HEK293 (cell line): ENCODE results near the gene ABHD5.

Experiments used
- AEBP2 ChIP-seq: fragments of 450-650 bp; formaldehyde crosslinking; IDR thresholded peaks from 2 replicates; pipeline ENCODE4 v1.5.1; 2016; ENCODE audit warnings: missing biosample characterization, missing genetic modification characterization, borderline replicate concordance
- BCL11B ChIP-seq: fragments of 450-650 bp; formaldehyde crosslinking; IDR thresholded peaks from 2 replicates; pipeline ENCODE4 v1.5.1; 2016; ENCODE audit warnings: low read depth, missing biosample characterization, missing genetic modification characterization
- KLF10 ChIP-seq: fragments of 450-650 bp; IDR thresholded peaks from 2 replicates; pipeline ENCODE4 v1.5.1; 2018; ENCODE audit warnings: missing biosample characterization, mild to moderate bottlenecking, missing genetic modification characterization
- KLF7 ChIP-seq: fragments of 450-650 bp; formaldehyde crosslinking; IDR thresholded peaks from 2 replicates; pipeline ENCODE4 v1.5.1; 2016; ENCODE audit warnings: missing biosample characterization, missing genetic modification characterization, borderline replicate concordance
- MEIS1 ChIP-seq: sonication (generic); formaldehyde crosslinking; IDR thresholded peaks from 2 replicates; pipeline ENCODE4 v1.8.1; 2022; ENCODE audit warnings: missing genetic modification reagents, mild to moderate bottlenecking, borderline replicate concordance
- MZF1 ChIP-seq: fragments of 450-650 bp; formaldehyde crosslinking; IDR thresholded peaks from 2 replicates; pipeline ENCODE4 v1.5.1; 2017; ENCODE audit warnings: missing biosample characterization, missing genetic modification characterization, borderline replicate concordance
- OVOL3 ChIP-seq: fragments of 450-650 bp; formaldehyde crosslinking; IDR thresholded peaks from 2 replicates; pipeline ENCODE4 v1.5.1; 2016; ENCODE audit warnings: missing biosample characterization, missing genetic modification characterization
- PRDM1 ChIP-seq: fragments of 450-650 bp; formaldehyde crosslinking; IDR thresholded peaks from 2 replicates; pipeline ENCODE4; 2016; ENCODE audit warnings: missing biosample characterization, missing genetic modification characterization
- SETDB1 ChIP-seq: IDR thresholded peaks from one replicate; pipeline ENCODE4 v1.6.1; 2017; ENCODE audit warnings: mild to moderate bottlenecking, low read length, moderate library complexity, mixed read lengths; ENCODE audit not compliant: insufficient read length
- SP2 ChIP-seq: fragments of 450-650 bp; formaldehyde crosslinking; IDR thresholded peaks from 2 replicates; pipeline ENCODE4 v1.5.1; 2016; ENCODE audit warnings: missing biosample characterization, missing genetic modification characterization
- YY2 ChIP-seq: fragments of 450-650 bp; formaldehyde crosslinking; IDR thresholded peaks from 2 replicates; pipeline ENCODE4 v1.5.1; 2016; ENCODE audit warnings: missing biosample characterization, missing genetic modification characterization
- ZFP3 ChIP-seq: fragments of 450-650 bp; formaldehyde crosslinking; IDR thresholded peaks from 2 replicates; pipeline ENCODE4 v1.5.1; 2016; ENCODE audit warnings: low read depth, missing biosample characterization, missing genetic modification characterization
- ZFP69B ChIP-seq: fragments of 450-650 bp; formaldehyde crosslinking; IDR thresholded peaks from 2 replicates; pipeline ENCODE4 v1.5.1; 2016; ENCODE audit warnings: missing biosample characterization, missing genetic modification characterization
- ZIC2 ChIP-seq: fragments of 450-650 bp; formaldehyde crosslinking; IDR thresholded peaks from 2 replicates; pipeline ENCODE4 v1.5.1; 2016; ENCODE audit warnings: missing biosample characterization, missing genetic modification characterization
- ZNF132 ChIP-seq: fragments of 450-650 bp; formaldehyde crosslinking; IDR thresholded peaks from 2 replicates; pipeline ENCODE4 v1.5.1; 2017; ENCODE audit warnings: missing biosample characterization, missing genetic modification characterization, borderline replicate concordance
- ZNF133 ChIP-seq: fragments of 450-650 bp; formaldehyde crosslinking; IDR thresholded peaks from 2 replicates; pipeline ENCODE4 v1.5.1; 2016; ENCODE audit warnings: missing biosample characterization, missing genetic modification characterization
- ZNF140 ChIP-seq: fragments of 450-650 bp; formaldehyde crosslinking; IDR thresholded peaks from 2 replicates; pipeline ENCODE4 v1.5.1; 2016; ENCODE audit warnings: missing biosample characterization, missing genetic modification characterization
- ZNF18 ChIP-seq: fragments of 450-650 bp; formaldehyde crosslinking; IDR thresholded peaks from 2 replicates; pipeline ENCODE4 v1.5.1; 2016; ENCODE audit warnings: missing biosample characterization, missing genetic modification characterization
- ZNF19 ChIP-seq: fragments of 450-650 bp; formaldehyde crosslinking; IDR thresholded peaks from 2 replicates; pipeline ENCODE4; 2016; ENCODE audit warnings: missing biosample characterization, missing genetic modification characterization, low read depth
- ZNF239 ChIP-seq: fragments of 450-650 bp; formaldehyde crosslinking; IDR thresholded peaks from 2 replicates; pipeline ENCODE4 v1.5.1; 2016; ENCODE audit warnings: missing biosample characterization, missing genetic modification characterization
- ZNF335 ChIP-seq: fragments of 450-650 bp; formaldehyde crosslinking; conservative IDR thresholded peaks from 2 replicates; pipeline ENCODE4 v1.5.1; 2016; ENCODE audit warnings: missing biosample characterization, missing genetic modification characterization
- ZNF416 ChIP-seq: fragments of 450-650 bp; formaldehyde crosslinking; IDR thresholded peaks from 2 replicates; pipeline ENCODE4 v1.5.1; 2016; ENCODE audit warnings: missing biosample characterization, missing genetic modification characterization
- ZNF501 ChIP-seq: fragments of 450-650 bp; formaldehyde crosslinking; IDR thresholded peaks from 2 replicates; pipeline ENCODE4 v1.5.1; 2016; ENCODE audit warnings: missing biosample characterization, missing genetic modification characterization
- ZNF645 ChIP-seq: fragments of 450-650 bp; formaldehyde crosslinking; IDR thresholded peaks from 2 replicates; pipeline ENCODE4; 2016; ENCODE audit warnings: missing biosample characterization, missing genetic modification characterization
- ZNF660 ChIP-seq: fragments of 450-650 bp; IDR thresholded peaks from 2 replicates; pipeline ENCODE4 v1.5.1; 2018; ENCODE audit warnings: missing biosample characterization, mild to moderate bottlenecking, missing genetic modification characterization
- ZNF785 ChIP-seq: fragments of 450-650 bp; formaldehyde crosslinking; IDR thresholded peaks from 2 replicates; pipeline ENCODE4 v1.5.1; 2016; ENCODE audit warnings: missing biosample characterization, missing genetic modification characterization
- ZNF791 ChIP-seq: fragments of 450-650 bp; formaldehyde crosslinking; IDR thresholded peaks from 2 replicates; pipeline ENCODE4 v1.5.1; 2016; ENCODE audit warnings: missing biosample characterization, missing genetic modification characterization
- ZSCAN30 ChIP-seq: fragments of 450-650 bp; IDR thresholded peaks from 2 replicates; pipeline ENCODE4 v1.5.1; 2018; ENCODE audit warnings: missing biosample characterization, mild to moderate bottlenecking, missing genetic modification characterization, moderate library complexity
- TF ChIP-seq, protein P1 (sequence below): fragments of 450-650 bp; formaldehyde crosslinking; conservative IDR thresholded peaks from 2 replicates; pipeline ENCODE4 v1.5.1; 2016; ENCODE audit warnings: low read depth, missing biosample characterization, missing genetic modification characterization

ABHD5 gene

DNA sequence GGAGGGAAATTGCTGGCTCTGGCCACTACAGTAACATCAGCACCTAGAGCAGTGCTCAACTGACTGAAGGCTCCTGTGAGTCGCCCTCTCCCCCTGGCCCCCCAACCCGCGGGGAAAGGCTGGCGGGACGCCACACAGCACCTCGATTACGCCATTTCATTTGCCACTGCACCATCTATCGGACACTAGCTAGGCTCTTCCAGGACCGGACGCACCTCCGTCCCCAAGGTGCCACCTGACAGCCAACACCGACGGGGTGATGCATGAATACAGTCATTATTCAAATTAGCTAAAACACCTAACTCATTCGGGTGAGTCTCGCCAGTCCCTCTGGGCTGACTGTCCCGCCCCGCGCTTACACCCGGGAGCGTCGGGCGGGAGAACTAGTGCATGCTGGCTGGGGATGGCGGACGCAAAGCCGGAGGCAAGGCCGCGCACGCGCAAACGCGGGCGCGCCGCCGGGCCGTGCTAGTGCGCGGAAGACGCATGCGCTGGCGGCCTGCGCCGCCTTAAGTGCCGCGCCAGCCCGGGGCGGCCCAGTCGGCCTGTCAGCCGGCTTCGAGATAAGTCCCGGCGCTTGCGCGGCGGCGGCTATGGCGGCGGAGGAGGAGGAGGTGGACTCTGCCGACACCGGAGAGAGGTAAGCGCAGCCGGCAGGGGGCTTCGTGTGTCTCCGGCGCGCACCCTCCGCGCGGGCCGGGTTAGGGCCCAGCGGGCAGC is at the start of gene ABHD5 (continued):
- TF ChIP-seq ZNF791 (tag by site-specific recombination) (no peak), ZNF133 (tag by site-specific recombination) (no peak), OVOL3 (no peak), ZNF18 (tag by site-specific recombination) (no peak), ZNF132 (tag by site-specific recombination) (no peak), ZNF501 (0 out of 2 replicates have a peak, but pooled peaks have one; percentile 73), ZNF416 (tag by site-specific recombination) (no peak), ZNF19 (tag by site-specific recombination) (no peak), ZNF645 (tag by site-specific recombination) (no peak), ZNF335 (tag by site-specific recombination) (peak; percentile 74), KLF10 (tag by site-specific recombination) (no peak), ZFP3 (tag by site-specific recombination) (no peak), BCL11B (tag by site-specific recombination) (no peak), ZNF239 (no peak), ZNF785 (no peak), SP2 (tag by site-specific recombination) (peak; percentile 71), ZFP69B (0 out of 2 replicates have a peak, but pooled peaks have one; percentile 36), MEIS1 (CRISPR knock-in tag) (no peak), ZNF660 (tag by site-specific recombination) (0 out of 2 replicates have a peak, but pooled peaks have one; percentile 27), KLF7 (tag by site-specific recombination) (0 out of 2 replicates have a peak, but pooled peaks have one; percentile 18), PRDM1 (tag by site-specific recombination) (no peak), AEBP2 (no peak), ZIC2 (peak; percentile 29), SETDB1 (peak; percentile 54), MZF1 (no peak), YY2 (tag by site-specific recombination) (0 out of 2 replicates have a peak, but pooled peaks have one; percentile 32), ZSCAN30 (tag by site-specific recombination) (no peak), ZNF140 (no peak)
- TF ChIP-seq, protein P1, sequence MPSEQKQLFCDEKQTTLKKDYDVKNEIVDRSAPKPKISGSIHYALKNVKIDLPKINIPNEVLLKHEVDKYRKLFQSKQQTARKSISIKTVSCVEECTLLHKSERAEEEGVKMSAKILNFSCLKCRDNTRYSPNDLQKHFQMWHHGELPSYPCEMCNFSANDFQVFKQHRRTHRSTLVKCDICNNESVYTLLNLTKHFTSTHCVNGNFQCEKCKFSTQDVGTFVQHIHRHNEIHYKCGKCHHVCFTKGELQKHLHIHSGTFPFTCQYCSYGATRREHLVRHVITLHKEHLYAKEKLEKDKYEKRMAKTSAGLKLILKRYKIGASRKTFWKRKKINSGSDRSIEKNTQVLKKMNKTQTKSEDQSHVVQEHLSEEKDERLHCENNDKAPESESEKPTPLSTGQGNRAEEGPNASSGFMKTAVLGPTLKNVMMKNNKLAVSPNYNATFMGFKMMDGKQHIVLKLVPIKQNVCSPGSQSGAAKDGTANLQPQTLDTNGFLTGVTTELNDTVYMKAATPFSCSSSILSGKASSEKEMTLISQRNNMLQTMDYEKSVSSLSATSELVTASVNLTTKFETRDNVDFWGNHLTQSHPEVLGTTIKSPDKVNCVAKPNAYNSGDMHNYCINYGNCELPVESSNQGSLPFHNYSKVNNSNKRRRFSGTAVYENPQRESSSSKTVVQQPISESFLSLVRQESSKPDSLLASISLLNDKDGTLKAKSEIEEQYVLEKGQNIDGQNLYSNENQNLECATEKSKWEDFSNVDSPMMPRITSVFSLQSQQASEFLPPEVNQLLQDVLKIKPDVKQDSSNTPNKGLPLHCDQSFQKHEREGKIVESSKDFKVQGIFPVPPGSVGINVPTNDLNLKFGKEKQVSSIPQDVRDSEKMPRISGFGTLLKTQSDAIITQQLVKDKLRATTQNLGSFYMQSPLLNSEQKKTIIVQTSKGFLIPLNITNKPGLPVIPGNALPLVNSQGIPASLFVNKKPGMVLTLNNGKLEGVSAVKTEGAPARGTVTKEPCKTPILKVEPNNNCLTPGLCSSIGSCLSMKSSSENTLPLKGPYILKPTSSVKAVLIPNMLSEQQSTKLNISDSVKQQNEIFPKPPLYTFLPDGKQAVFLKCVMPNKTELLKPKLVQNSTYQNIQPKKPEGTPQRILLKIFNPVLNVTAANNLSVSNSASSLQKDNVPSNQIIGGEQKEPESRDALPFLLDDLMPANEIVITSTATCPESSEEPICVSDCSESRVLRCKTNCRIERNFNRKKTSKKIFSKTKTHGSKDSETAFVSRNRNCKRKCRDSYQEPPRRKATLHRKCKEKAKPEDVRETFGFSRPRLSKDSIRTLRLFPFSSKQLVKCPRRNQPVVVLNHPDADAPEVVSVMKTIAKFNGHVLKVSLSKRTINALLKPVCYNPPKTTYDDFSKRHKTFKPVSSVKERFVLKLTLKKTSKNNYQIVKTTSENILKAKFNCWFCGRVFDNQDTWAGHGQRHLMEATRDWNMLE, result 0 out of 2 replicates have a peak, but pooled peaks have one; percentile 11
